Breast epithelium (tissue), 4 donors: ENCODE data around the gene TCN1. TPM values are rescaled to one million over a fixed set of nuclear protein-coding genes. Genes with fewer than 3 reads are reported as not detected.

ENCODE experiments used
- DNase-seq, 2 donors: peaks; one replicate each; pipeline ENCODE4 v3.0.0-alpha.2; 2019; ENCODE audit warnings: low spot score in 2 of 2
- H3K27ac ChIP-seq, 2 donors: fragments of 200-600 bp; sonication (generic) in 1 of 2; one replicate each; pipeline ENCODE4 v1.5.1; 2016 to 2019; ENCODE audit warnings: mild to moderate bottlenecking in 1 of 2
- H3K27me3 ChIP-seq, 2 donors: fragments of 200-600 bp; sonication (generic) in 1 of 2; one replicate each; pipeline versions ENCODE4 v1.5.1 to v1.6.0; 2017 to 2019; ENCODE audit warnings: control low read depth in 1 of 2, mild to moderate bottlenecking in 1 of 2
- H3K36me3 ChIP-seq: fragments of 200-600 bp; one replicate; pipeline ENCODE4 v1.5.1; 2019
- H3K4me1 ChIP-seq, 2 donors: fragments of 200-600 bp; sonication (generic); one replicate each; pipeline ENCODE4 v1.5.1; 2016 to 2019; ENCODE audit warnings: control low read depth in 1 of 2
- H3K4me3 ChIP-seq, 3 donors: fragments of 200-600 bp; sonication (generic); 1 replicate in 2 of 3; 2 replicates in 1 of 3; pipeline ENCODE4 v1.5.1; 2016 to 2019; ENCODE audit warnings: mild to moderate bottlenecking in 3 of 3, moderate library complexity in 2 of 3
- H3K9me3 ChIP-seq, 2 donors: fragments of 200-600 bp; sonication (generic) in 1 of 2; one replicate each; pipeline ENCODE4 v1.5.1; 2016 to 2019; ENCODE audit warnings: control low read depth in 1 of 2
- POLR2A ChIP-seq: fragments of 450-650 bp; IDR thresholded peaks from one replicate; pipeline ENCODE4 v1.6.1; 2016; ENCODE audit warnings: antibody characterized with exemption, mild to moderate bottlenecking, moderate library complexity
- POLR2AphosphoS5 ChIP-seq, 3 donors: sonication (generic); formaldehyde crosslinking; IDR thresholded peaks; one replicate each; pipeline ENCODE4 v1.6.1; 2017; ENCODE audit warnings: antibody characterized with exemption in 3 of 3
- intact Hi-C: fragments of 100-400 bp; cut with DNase I; formaldehyde crosslinking; loops from one replicate; pipeline ENCODE4 v1.15.1; 2023; ENCODE audit warnings: low total_unique reads
- total RNA-seq, 3 donors: library from RNA; depleted of rRNA; stranded (reverse); fragments of >200 nt; gene quantifications; one replicate each; pipeline ENCODE4 v1.1.0, GENCODE V29; 2016
- TF ChIP-seq, protein P1 (sequence below), 3 donors: fragments of 450-650 bp; IDR thresholded peaks; one replicate each; pipeline ENCODE4 v1.5.1; 2016 to 2017; ENCODE audit warnings: antibody characterized with exemption in 3 of 3, mild to moderate bottlenecking in 3 of 3, moderate library complexity in 3 of 3

The TCN1 gene
- total RNA-seq, 3 donors from 2014 or later, result 45.6 to 112 TPM; not detected in 1

DNA sequence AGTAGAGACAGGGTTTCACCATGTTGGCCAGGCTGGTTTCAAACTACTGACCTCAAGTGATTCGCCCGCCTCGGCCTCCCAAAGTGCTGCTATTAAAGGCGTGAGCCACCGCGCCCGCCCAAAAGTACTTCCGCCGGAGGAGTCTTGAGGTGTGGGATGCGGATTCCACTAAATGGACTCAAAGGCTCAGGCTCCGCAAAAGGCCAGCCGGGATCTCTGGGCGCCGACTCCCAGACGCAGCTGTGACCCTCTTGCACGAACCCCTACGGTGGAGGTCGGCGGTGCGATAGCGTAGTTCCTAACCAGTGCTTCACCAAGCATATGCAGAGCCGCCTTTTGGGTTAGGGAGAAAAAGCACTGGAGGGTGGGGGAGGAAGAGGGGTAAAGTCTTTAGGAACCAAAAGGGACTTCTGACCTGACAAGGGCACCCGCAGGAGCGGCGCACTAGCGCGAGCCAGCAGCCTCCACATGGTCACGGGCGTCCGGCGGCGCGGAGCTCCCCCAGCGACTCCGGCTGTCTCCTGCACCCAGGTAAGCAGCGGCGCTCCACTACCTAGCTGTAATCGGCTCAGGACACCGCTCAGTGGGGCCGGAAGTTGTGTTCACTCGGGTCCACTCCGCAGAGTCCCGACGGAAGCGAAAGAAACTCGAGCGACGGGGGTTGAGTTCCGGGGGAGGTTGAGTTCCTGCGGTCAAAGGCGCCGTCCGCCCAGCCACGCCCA, 55.9 kb downstream of the TCN1 start, which contains the start of gene MRPL16:
TSS of gene MRPL16 (minus strand) at position 590 of the 722 bp plus-strand sequence. CDS start at position 470, 120 bp downstream.
- intact Hi-C loops, result no loop called here
- Histone ChIP-seq H3K36me3 (no peaks in the 10 kb centered on the region), H3K4me3 (peak within 1 kb of the TSS; percentile 68 to 95 (median 92)), H3K9me3 (no peaks in the 10 kb centered on the region), H3K27ac (peak within 1 kb of the TSS; percentile 80 to 89), H3K4me1 (no peaks in the 10 kb centered on the region), H3K27me3 (no peaks in the 10 kb centered on the region)
- peak; percentile 85 to 91 for DNase-seq
- TF ChIP-seq, protein P1, sequence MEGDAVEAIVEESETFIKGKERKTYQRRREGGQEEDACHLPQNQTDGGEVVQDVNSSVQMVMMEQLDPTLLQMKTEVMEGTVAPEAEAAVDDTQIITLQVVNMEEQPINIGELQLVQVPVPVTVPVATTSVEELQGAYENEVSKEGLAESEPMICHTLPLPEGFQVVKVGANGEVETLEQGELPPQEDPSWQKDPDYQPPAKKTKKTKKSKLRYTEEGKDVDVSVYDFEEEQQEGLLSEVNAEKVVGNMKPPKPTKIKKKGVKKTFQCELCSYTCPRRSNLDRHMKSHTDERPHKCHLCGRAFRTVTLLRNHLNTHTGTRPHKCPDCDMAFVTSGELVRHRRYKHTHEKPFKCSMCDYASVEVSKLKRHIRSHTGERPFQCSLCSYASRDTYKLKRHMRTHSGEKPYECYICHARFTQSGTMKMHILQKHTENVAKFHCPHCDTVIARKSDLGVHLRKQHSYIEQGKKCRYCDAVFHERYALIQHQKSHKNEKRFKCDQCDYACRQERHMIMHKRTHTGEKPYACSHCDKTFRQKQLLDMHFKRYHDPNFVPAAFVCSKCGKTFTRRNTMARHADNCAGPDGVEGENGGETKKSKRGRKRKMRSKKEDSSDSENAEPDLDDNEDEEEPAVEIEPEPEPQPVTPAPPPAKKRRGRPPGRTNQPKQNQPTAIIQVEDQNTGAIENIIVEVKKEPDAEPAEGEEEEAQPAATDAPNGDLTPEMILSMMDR (IDR thresholded peaks at IDR 0.05), result peak in 2 of 3 donors; percentile 10 to 47
- TF ChIP-seq POLR2A (no peak), POLR2AphosphoS5 (IDR thresholded peaks at IDR 0.05) (peak; percentile 11 to 66 (median 64))

DNA sequence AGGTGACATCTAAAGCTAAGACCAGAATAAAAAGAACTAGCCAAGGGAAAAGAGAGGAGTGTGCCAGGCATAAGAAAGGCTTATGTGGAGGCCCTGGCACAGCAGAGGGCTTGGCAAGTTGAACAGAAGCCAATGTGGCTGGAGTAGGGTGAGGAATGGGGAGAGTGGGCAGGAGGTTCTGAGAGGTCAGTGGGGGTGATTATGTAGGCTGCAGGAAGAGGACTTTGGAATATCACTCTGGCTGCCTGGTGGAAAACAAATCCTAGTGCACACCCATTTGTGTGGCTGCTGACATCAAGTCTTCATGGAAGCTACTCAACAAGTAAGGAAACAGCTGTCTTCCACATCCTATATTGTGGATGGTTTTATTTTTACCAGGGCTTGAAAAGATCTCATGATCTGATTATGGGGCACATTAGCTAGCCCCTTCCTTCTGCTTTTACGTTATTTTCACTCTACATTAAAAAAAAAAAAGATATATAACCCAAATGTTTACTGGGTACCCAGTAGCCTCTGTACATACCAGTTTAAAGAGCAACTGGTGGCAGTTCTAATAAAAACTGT, 59.2 kb downstream of the TCN1 start:
- Histone ChIP-seq H3K9me3 (no peaks in the 10 kb centered on the region), H3K4me1 (no peaks in the 10 kb centered on the region), H3K4me3 (no peak overlapping the region), H3K27ac (no peak overlapping the region), H3K36me3 (no peaks in the 10 kb centered on the region), H3K27me3 (no peaks in the 10 kb centered on the region)
- TF ChIP-seq, protein P1 (IDR thresholded peaks at IDR 0.05), result no peak
- TF ChIP-seq POLR2A, result no peak
- TF ChIP-seq POLR2AphosphoS5 (IDR thresholded peaks at IDR 0.05), result no peak
- DNase-seq, result no peak
- intact Hi-C loops, result no loop called here

DNA sequence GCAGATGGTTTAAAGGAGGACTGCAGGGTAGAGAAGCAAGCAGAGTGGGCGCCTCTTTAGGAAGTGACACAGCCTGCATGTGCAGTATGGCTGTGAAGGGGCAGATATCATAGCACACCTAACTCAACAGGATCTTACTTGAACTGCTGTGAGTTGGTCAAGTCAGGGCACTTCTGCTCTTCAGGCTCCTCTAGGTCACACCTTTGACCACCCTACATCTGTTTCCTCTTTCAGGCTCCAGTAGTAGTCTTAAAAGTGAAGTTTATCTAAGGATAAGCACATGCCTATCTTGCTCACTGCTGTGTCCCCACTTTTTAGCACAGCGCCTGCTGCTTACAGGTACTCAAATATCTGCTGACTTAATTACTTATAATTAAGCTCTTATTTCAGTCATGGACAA, 62.2 kb downstream of the TCN1 start:
- H3K4me1 ChIP-seq, result no peaks in the 10 kb centered on the region
- intact Hi-C loops, result loop anchor here (1.0 to 2.0 kb wide), 2 partner anchors 15 to 49 kb away; partner anchors contain the start of gene STX3
- TF ChIP-seq POLR2A (no peak), POLR2AphosphoS5 (IDR thresholded peaks at IDR 0.05) (no peak)
- TF ChIP-seq, protein P1 (IDR thresholded peaks at IDR 0.05), result no peak
- no peak for DNase-seq
- no peak overlapping the region for H3K4me3 ChIP-seq
- no peaks in the 10 kb centered on the region for H3K27me3 ChIP-seq
- H3K27ac ChIP-seq, result no peak overlapping the region
- H3K36me3 ChIP-seq, result no peaks in the 10 kb centered on the region
- no peaks in the 10 kb centered on the region for H3K9me3 ChIP-seq

Other genes starting within 250 kb of the TCN1 start
- gene PATL1, start 197.4 kb downstream of the TCN1 start, total RNA-seq, result 10 to 100 TPM; 13.4 to 15.8 (median 15.2) TPM
- gene OR10V1, start 152.6 kb downstream of the TCN1 start, total RNA-seq, result not detected
- gene STX3, start 111.1 kb downstream of the TCN1 start, total RNA-seq, result 10 to 100 TPM; 32.2 to 58.8 (median 53.7) TPM
- 10 to 100 TPM; 36.3 to 41.4 (median 37.4) TPM for gene MRPL16, start 55.7 kb downstream of the TCN1 start, total RNA-seq
- not detected for gene CBLIF, start 21.0 kb downstream of the TCN1 start, total RNA-seq
- not detected for gene OOSP3, start 12.3 kb upstream of the TCN1 start, total RNA-seq
- gene OOSP1, start 71.9 kb upstream of the TCN1 start, total RNA-seq, result not detected
- gene OOSP4A, start 97.5 kb upstream of the TCN1 start, total RNA-seq, result not detected
- not detected for gene OOSP4B, start 150.7 kb upstream of the TCN1 start, total RNA-seq
- not detected for gene OOSP2, start 173.9 kb upstream of the TCN1 start, total RNA-seq
- not detected for gene MS4A3, start 190.2 kb upstream of the TCN1 start, total RNA-seq
- 1 to 10 TPM in 1 of 3 donors, under 1 TPM in 2; 0.66 to 7.8 (median 0.73) TPM for gene MS4A2, start 222.2 kb upstream of the TCN1 start, total RNA-seq